ENCODE results near the gene PKMYT1.

The PKMYT1 gene

GRCh38 chr16:2925951-2926649 is 54.1 kb downstream of the PKMYT1 start:
- Histone ChIP-seq H3K4me3 (no peak overlapping the region), H3K27ac (peak overlapping the region in 2 of 21 experiments; percentile 49 to 56)

GRCh38 chr16:2924901-2925755 is 55.1 kb downstream of the PKMYT1 start:
- H3K4me3 ChIP-seq: no peak overlapping the region
- H3K27ac ChIP-seq: peak overlapping the region in 3 of 21 experiments; percentile 49 to 57 (median 56)

- no peak overlapping the region for H3K27ac ChIP-seq
- no peak overlapping the region for H3K4me3 ChIP-seq
These were observed 56.8 kb downstream of the PKMYT1 start for GRCh38 chr16:2923481-2923880.

All from skin epidermis (tissue), 12 donors.